ENCODE data around the gene CDHR3.

The CDHR3 gene

GRCh38 chr7:105989191-105989590 lies 26.1 kb downstream of the CDHR3 start:
- POLR2A ChIA-PET, result no interaction called here
- TF ChIP-seq ZBTB1 (tag by site-specific recombination; IDR thresholded peaks at IDR 0.05), result no peak
- no peak for TF ChIP-seq ZNF211 (tag by site-specific recombination; IDR thresholded peaks at IDR 0.05; ENCODE audit: low read depth)
- no peak for TF ChIP-seq ZNF221 (tag by site-specific recombination; IDR thresholded peaks at IDR 0.05; ENCODE audit: borderline replicate concordance)
- TF ChIP-seq ZNF830 (tag by site-specific recombination; IDR thresholded peaks at IDR 0.05; ENCODE audit: low read depth), result no peak
- no peak for TF ChIP-seq ZNF184 (tag by site-specific recombination; IDR thresholded peaks at IDR 0.05)
- no peaks in the 10 kb centered on the region for H3K36me3 ChIP-seq (ENCODE audit: control insufficient read depth in 2 of 2, insufficient read depth in 1 of 2, low read length in 2 of 2)
- H3K27ac ChIP-seq (ENCODE audit: extremely low read depth, low read depth, low read length), result no peak overlapping the region
- no peak overlapping the region for H3K4me3 ChIP-seq (ENCODE audit: low read depth, low read length)
- H3K9me3 ChIP-seq (ENCODE audit: control insufficient read depth, insufficient read depth, low read depth, low read length), result no peaks in the 10 kb centered on the region
- no peaks in the 10 kb centered on the region for H3K4me1 ChIP-seq (ENCODE audit: control insufficient read depth, insufficient read depth, low read length)
- CTCF ChIA-PET, result interaction anchor here (0.9 to 1.3 kb wide), 2 partner anchors 55 to 229 kb away, joined by 3 read pairs; no protein-coding TSS in a partner anchor

GRCh38 chr7:105989686-105990085 lies 26.6 kb downstream of the CDHR3 start:
- Histone ChIP-seq H3K27ac (ENCODE audit: extremely low read depth, low read depth, low read length) (no peak overlapping the region), H3K4me3 (ENCODE audit: low read depth, low read length) (no peak overlapping the region), H3K9me3 (ENCODE audit: control insufficient read depth, insufficient read depth, low read depth, low read length) (no peaks in the 10 kb centered on the region), H3K4me1 (ENCODE audit: control insufficient read depth, insufficient read depth, low read length) (no peaks in the 10 kb centered on the region), H3K36me3 (ENCODE audit: control insufficient read depth in 2 of 2, insufficient read depth in 1 of 2, low read length in 2 of 2) (no peaks in the 10 kb centered on the region)
- CTCF ChIA-PET, result interaction anchor here (0.9 kb wide), 1 partner anchor 54 kb away, joined by 3 read pairs; no protein-coding TSS in a partner anchor
- TF ChIP-seq ZNF280D (tag by site-specific recombination; IDR thresholded peaks at IDR 0.05) (no peak), MZF1 (tag by site-specific recombination; IDR thresholded peaks at IDR 0.05; ENCODE audit: borderline replicate concordance) (no peak), ZNF707 (tag by site-specific recombination; IDR thresholded peaks at IDR 0.05) (no peak), PRDM4 (tag by site-specific recombination; IDR thresholded peaks at IDR 0.05) (no peak), ZNF18 (tag by site-specific recombination; IDR thresholded peaks at IDR 0.05) (no peak), ZNF639 (tag by site-specific recombination; IDR thresholded peaks at IDR 0.05) (no peak), EGR2 (tag by site-specific recombination; IDR thresholded peaks at IDR 0.05; ENCODE audit: low read depth) (no peak)
- POLR2A ChIA-PET, result no interaction called here

GRCh38 chr7:105990141-105990540 lies 27.1 kb downstream of the CDHR3 start:
- Histone ChIP-seq H3K4me1 (ENCODE audit: control insufficient read depth, insufficient read depth, low read length) (no peaks in the 10 kb centered on the region), H3K4me3 (ENCODE audit: low read depth, low read length) (no peak overlapping the region), H3K27ac (ENCODE audit: extremely low read depth, low read depth, low read length) (no peak overlapping the region), H3K36me3 (ENCODE audit: control insufficient read depth in 2 of 2, insufficient read depth in 1 of 2, low read length in 2 of 2) (no peaks in the 10 kb centered on the region), H3K9me3 (ENCODE audit: control insufficient read depth, insufficient read depth, low read depth, low read length) (no peaks in the 10 kb centered on the region)
- ChIA-PET POLR2A (no interaction called here), CTCF (interaction anchor here (0.5 to 1.2 kb wide), 4 partner anchors 20 to 94 kb away, joined by 3 to 5 read pairs (median 4); no protein-coding TSS in a partner anchor)
- TF ChIP-seq ZNF580 (tag by site-specific recombination; IDR thresholded peaks at IDR 0.05), result no peak
- TF ChIP-seq GLIS2 (tag by site-specific recombination; IDR thresholded peaks at IDR 0.05), result no peak
- TF ChIP-seq PRDM10 (tag by site-specific recombination; IDR thresholded peaks at IDR 0.05), result no peak
- no peak for TF ChIP-seq ZNF239 (tag by site-specific recombination; IDR thresholded peaks at IDR 0.05)
- no peak for TF ChIP-seq MEIS1 (CRISPR knock-in tag; IDR thresholded peaks at IDR 0.05; ENCODE audit: borderline replicate concordance)
- no peak for TF ChIP-seq ZNF530 (tag by site-specific recombination; IDR thresholded peaks at IDR 0.05; ENCODE audit: low read depth)
- TF ChIP-seq ZNF561 (tag by site-specific recombination; IDR thresholded peaks at IDR 0.05; ENCODE audit: borderline replicate concordance), result no peak

All from HEK293 (cell line).